Activated B cell treated with CpG ODN at 0.5 μM for 24 hours (primary cell): Measurements from ENCODE around the gene CBLB. TPM values are rescaled to one million over a fixed set of nuclear protein-coding genes. Genes with fewer than 3 reads are reported as not detected.

Experiments used
- ATAC-seq: fragments of 200-7000 bp; cut with Tn5 transposase; one replicate; pipeline ENCODE4 v1.10.0; 2021; ENCODE audit warnings: low read depth, mild to moderate bottlenecking, moderate library complexity
- CTCF ChIA-PET: fragments of 350-600 bp; sonication (Branson Sonifier 250); formaldehyde crosslinking; loops from one replicate; lab custom pipeline; 2021; ENCODE audit warnings: antibody characterized with exemption; lab: Charles Lee
- POLR2A ChIA-PET: fragments of 350-600 bp; sonication (Branson Sonifier 250); formaldehyde crosslinking; loops from one replicate; lab custom pipeline; 2021; ENCODE audit warnings: antibody characterized with exemption; lab: Charles Lee
- DNase-seq: peaks from one replicate; pipeline ENCODE4 v3.0.0; 2022
- H3K27ac Mint-ChIP-seq: one replicate; pipeline ENCODE4 v1.8.0; 2020; ENCODE audit warnings: mixed read lengths
- H3K27me3 Mint-ChIP-seq: one replicate; pipeline ENCODE4 v1.8.0; 2021; ENCODE audit warnings: mixed read lengths
- H3K36me3 Mint-ChIP-seq: one replicate; pipeline ENCODE4 v1.8.0; 2021; ENCODE audit warnings: low read depth, mixed read lengths
- H3K4me1 Mint-ChIP-seq: one replicate; pipeline ENCODE4 v1.8.0; 2021; ENCODE audit warnings: mixed read lengths
- H3K4me3 Mint-ChIP-seq: one replicate; pipeline ENCODE4 v1.8.0; 2020; ENCODE audit warnings: mild to moderate bottlenecking, mixed read lengths
- H3K9me3 Mint-ChIP-seq: one replicate; pipeline ENCODE4 v1.8.0; 2020; ENCODE audit warnings: mixed read lengths
- CTCF ChIP-seq: fragments of 200-600 bp; IDR thresholded peaks from one replicate; pipeline ENCODE4 v1.8.0; 2022; ENCODE audit warnings: antibody characterized with exemption, mild to moderate bottlenecking
- intact Hi-C: fragments of 100-400 bp; cut with micrococcal nuclease; formaldehyde crosslinking; loops from one replicate; pipeline ENCODE4 v1.15.1; 2024
- total RNA-seq: library from RNA; stranded (reverse); gene quantifications from 2 replicates; pipeline ENCODE4 v1.2.3, GENCODE V29; 2022

CBLB gene
- total RNA-seq, 1 donor from 2014 or later, result 78.1 TPM

DNA sequence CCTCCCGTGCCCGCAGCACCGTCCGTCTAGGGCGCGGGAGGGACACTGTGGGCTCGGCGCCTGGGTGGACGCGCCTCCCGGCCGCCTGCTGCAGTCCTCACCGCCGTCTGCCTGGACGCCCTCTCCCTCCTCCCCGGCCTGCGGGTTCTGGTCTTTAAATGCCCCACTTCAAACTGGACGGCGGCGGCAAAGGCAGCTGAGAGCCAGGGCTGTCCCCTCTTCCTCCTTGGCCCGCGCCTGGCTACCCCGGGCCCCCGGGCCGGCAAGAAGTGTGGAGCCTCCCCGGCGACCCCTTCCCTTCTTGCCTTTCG is 426 bp downstream of the CBLB start:
- ATAC-seq (peak; percentile 15), DNase-seq (no peak)
- ChIA-PET CTCF (interaction anchor here (1.3 kb wide), 1 partner anchor 182 kb away, joined by 3 read pairs; no protein-coding TSS in a partner anchor), POLR2A (interaction anchor here (0.8 to 2.9 kb wide), 16 partner anchors 10 to 388 kb away, joined by 3 to 26 read pairs (median 6); no protein-coding TSS in a partner anchor)
- H3K9me3 Mint-ChIP-seq, result no peaks in the 10 kb centered on the region
- peak overlapping the region; percentile 99 for H3K27ac Mint-ChIP-seq
- H3K36me3 Mint-ChIP-seq, result peaks cover 37% of the 10 kb centered on the region
- no peaks in the 10 kb centered on the region for H3K27me3 Mint-ChIP-seq
- intact Hi-C loops, result loop anchor here (1.0 to 5.0 kb wide), 6 partner anchors 31 to 1654 kb away; partner anchors contain the start of gene BBX
- TF ChIP-seq CTCF, result no peak
- peak overlapping the region; percentile 100 for H3K4me3 Mint-ChIP-seq
- peaks cover 57% of the 10 kb centered on the region for H3K4me1 Mint-ChIP-seq

- Mint-ChIP-seq H3K27me3 (no peaks in the 10 kb centered on the region), H3K4me1 (peaks cover 57% of the 10 kb centered on the region), H3K9me3 (no peaks in the 10 kb centered on the region), H3K4me3 (peak overlapping the region; percentile 100), H3K36me3 (peaks cover 37% of the 10 kb centered on the region), H3K27ac (peak overlapping the region; percentile 99)
- ChIA-PET CTCF (no interaction called here), POLR2A (interaction anchor here (0.6 to 2.9 kb wide), 17 partner anchors 11 to 389 kb away, joined by 3 to 26 read pairs (median 6); no protein-coding TSS in a partner anchor)
- intact Hi-C loops, result loop anchor here (1.0 to 5.0 kb wide), 6 partner anchors 31 to 1654 kb away; partner anchors contain the start of gene BBX
- TF ChIP-seq CTCF, result no peak
- no peak for ATAC-seq
- no peak for DNase-seq
Measured at GRCh38 chr3:105867712-105868430, 941 bp downstream of the CBLB start.

DNA sequence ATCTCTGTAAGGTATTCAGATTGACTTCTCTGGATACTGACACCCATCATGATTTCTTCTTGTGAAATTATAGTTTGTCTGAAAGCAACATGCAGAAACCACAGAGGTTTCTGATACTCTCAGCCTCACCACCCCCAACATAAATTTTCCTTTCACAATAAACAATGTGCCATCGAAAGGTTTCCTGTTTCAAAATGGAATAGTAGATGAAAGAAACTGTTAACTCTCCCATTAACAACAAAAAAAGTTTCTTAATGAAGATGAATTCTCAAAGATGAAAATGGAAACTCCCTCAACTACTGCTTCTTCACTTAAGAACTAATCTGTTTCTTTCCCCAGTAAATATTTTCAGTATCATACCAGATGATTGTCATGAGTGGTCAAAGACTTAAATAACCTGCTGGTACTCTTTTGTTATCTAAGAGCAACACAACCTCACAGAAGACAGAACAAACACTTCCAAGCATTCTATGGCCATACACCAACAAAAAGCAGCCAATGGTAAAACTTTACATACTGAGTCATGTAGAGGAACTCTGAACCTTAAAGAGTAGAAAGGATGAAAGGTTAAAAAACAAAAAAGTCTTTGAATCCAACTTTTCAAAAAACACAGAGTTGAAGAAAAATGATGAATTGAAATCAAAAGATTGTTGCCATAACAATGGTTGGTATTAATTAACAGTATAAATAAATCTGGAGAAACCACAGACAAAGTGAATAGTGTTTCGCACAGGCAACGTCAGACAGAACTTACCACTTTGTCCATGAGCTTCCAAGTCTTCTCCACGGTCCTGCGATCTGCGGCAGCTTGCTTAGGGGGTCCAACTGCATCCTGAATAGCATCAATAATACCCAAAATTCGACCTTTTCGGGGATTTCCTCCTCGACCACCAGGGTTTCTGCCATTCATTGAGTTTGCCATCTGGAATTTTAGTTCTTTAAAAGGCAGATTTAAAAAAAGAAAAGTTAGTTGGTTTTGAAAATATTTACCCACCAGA is 1.9 kb downstream of the CBLB start:
- no peak for TF ChIP-seq CTCF
- no peaks in the 10 kb centered on the region for H3K27me3 Mint-ChIP-seq
- POLR2A ChIA-PET, result interaction anchor here (0.6 to 2.9 kb wide), 13 partner anchors 10 to 384 kb away, joined by 3 to 26 read pairs (median 8); no protein-coding TSS in a partner anchor
- peaks cover 57% of the 10 kb centered on the region for H3K4me1 Mint-ChIP-seq
- CTCF ChIA-PET, result no interaction called here
- ATAC-seq, result no peak
- DNase-seq, result no peak
- peak overlapping the region; percentile 100 for H3K4me3 Mint-ChIP-seq
- H3K36me3 Mint-ChIP-seq, result peaks cover 37% of the 10 kb centered on the region
- peak overlapping the region; percentile 99 for H3K27ac Mint-ChIP-seq
- intact Hi-C loops, result loop anchor here (5.0 kb wide), 3 partner anchors 390 to 1655 kb away; partner anchors contain the start of gene BBX
- H3K9me3 Mint-ChIP-seq, result no peaks in the 10 kb centered on the region

DNA sequence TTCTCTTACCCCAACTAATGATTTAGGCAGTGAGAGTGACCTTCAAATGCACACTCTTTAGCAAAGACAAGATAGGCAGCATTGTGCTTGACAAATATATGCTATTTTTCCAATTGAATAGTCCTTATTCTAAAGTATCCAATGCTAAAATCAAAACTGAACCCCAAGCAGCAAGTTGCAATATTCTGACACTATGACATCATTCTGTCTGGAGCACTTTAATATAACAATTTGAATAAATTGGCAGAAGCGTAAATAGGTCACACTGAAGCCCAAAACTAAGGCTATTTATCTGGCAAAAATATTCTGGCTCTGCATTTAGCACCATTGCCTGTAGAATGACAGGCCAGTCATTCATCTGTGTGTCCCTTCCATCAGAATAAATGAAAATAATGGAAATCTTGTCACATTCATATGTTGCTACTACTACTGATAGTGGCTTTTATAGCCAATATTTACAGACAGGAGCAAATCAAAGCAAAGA is 2.9 kb downstream of the CBLB start:
- peaks cover 57% of the 10 kb centered on the region for H3K4me1 Mint-ChIP-seq
- no peak for ATAC-seq
- CTCF ChIA-PET, result no interaction called here
- no peaks in the 10 kb centered on the region for H3K27me3 Mint-ChIP-seq
- no peak for TF ChIP-seq CTCF
- intact Hi-C loops, result loop anchor here (5.0 kb wide), 3 partner anchors 391 to 1656 kb away; partner anchors contain the start of gene BBX
- H3K27ac Mint-ChIP-seq, result no peak overlapping the region
- DNase-seq, result no peak
- peaks cover 37% of the 10 kb centered on the region for H3K36me3 Mint-ChIP-seq
- POLR2A ChIA-PET, result interaction anchor here (1.0 to 2.0 kb wide), 2 partner anchors 12 to 29 kb away, joined by 5 to 6 read pairs; no protein-coding TSS in a partner anchor
- H3K9me3 Mint-ChIP-seq, result no peaks in the 10 kb centered on the region
- peak overlapping the region; percentile 21 for H3K4me3 Mint-ChIP-seq
